Astrocyte (in vitro differentiated cells and primary cell): ENCODE data around the gene LEFTY2. TPM values are rescaled to one million over a fixed set of nuclear protein-coding genes. Genes with fewer than 3 reads are reported as not detected.

Experiments
- DNase-seq: peaks from one replicate; pipeline ENCODE4 v3.0.0-alpha.2; 2010; ENCODE audit warnings: low read depth
- FAIRE-seq: peaks from 2 replicates; lab custom pipeline; 2011; peaks lifted over from hg19 to GRCh38; lab: Jason Lieb, UNC
- H2AFZ ChIP-seq: 2 replicates; pipeline ENCODE4 v1.6.0; 2012; ENCODE audit warnings: low read depth, low read length, inconsistent platforms
- H3K27ac ChIP-seq: 2 replicates; pipeline ENCODE4 v1.5.1; 2011; ENCODE audit warnings: low read depth, low read length, inconsistent platforms
- H3K27me3 ChIP-seq: 2 replicates; pipeline ENCODE4 v1.6.0; 2011; ENCODE audit warnings: low read length, inconsistent platforms; ENCODE audit not compliant: insufficient read depth
- H3K36me3 ChIP-seq: 2 replicates; pipeline ENCODE4 v1.5.1; 2011; ENCODE audit warnings: low read length, inconsistent platforms; ENCODE audit not compliant: insufficient read depth
- H3K4me1 ChIP-seq: 2 replicates; pipeline ENCODE4 v1.5.1; 2011; ENCODE audit warnings: low read length, inconsistent platforms; ENCODE audit not compliant: insufficient read depth
- H3K4me2 ChIP-seq: 2 replicates; pipeline ENCODE4 v1.6.0; 2012; ENCODE audit warnings: low read length, inconsistent platforms
- H3K4me3 ChIP-seq: 2 replicates; pipeline ENCODE4 v1.5.1; 2011; ENCODE audit warnings: low read depth, mild to moderate bottlenecking, low read length, inconsistent platforms; ENCODE audit not compliant: insufficient read depth
- H3K79me2 ChIP-seq: 2 replicates; pipeline ENCODE4 v1.6.0; 2012; ENCODE audit warnings: mild to moderate bottlenecking, low read length, inconsistent platforms; ENCODE audit not compliant: insufficient read depth
- H3K9ac ChIP-seq: 2 replicates; pipeline ENCODE4 v1.6.0; 2012; ENCODE audit warnings: mild to moderate bottlenecking, low read length, inconsistent platforms
- H3K9me3 ChIP-seq: 2 replicates; pipeline ENCODE4 v1.5.1; 2012; ENCODE audit warnings: low read depth, mild to moderate bottlenecking, low read length, inconsistent platforms; ENCODE audit not compliant: insufficient read depth
- H4K20me1 ChIP-seq: 2 replicates; pipeline ENCODE4 v1.6.0; 2012; ENCODE audit warnings: low read length, inconsistent platforms; ENCODE audit not compliant: insufficient read depth
- H3K27ac Mint-ChIP-seq: one replicate; pipeline ENCODE4 v1.8.0; 2021; ENCODE audit warnings: mild to moderate bottlenecking, mixed read lengths; ENCODE audit not compliant: unreplicated experiment
- H3K27me3 Mint-ChIP-seq: one replicate; pipeline ENCODE4 v1.8.0; 2021; ENCODE audit warnings: low read depth, mixed read lengths; ENCODE audit not compliant: unreplicated experiment
- H3K36me3 Mint-ChIP-seq: one replicate; pipeline ENCODE4 v1.8.0; 2021; ENCODE audit warnings: low read depth, mixed read lengths; ENCODE audit not compliant: unreplicated experiment
- H3K4me1 Mint-ChIP-seq: one replicate; pipeline ENCODE4 v1.8.0; 2021; ENCODE audit warnings: low read depth, mixed read lengths; ENCODE audit not compliant: unreplicated experiment
- H3K4me3 Mint-ChIP-seq: one replicate; pipeline ENCODE4 v1.8.0; 2021; ENCODE audit warnings: mild to moderate bottlenecking, moderate library complexity, mixed read lengths; ENCODE audit not compliant: unreplicated experiment
- H3K9me3 Mint-ChIP-seq: one replicate; pipeline ENCODE4 v1.8.0; 2021; ENCODE audit warnings: mild to moderate bottlenecking, mixed read lengths; ENCODE audit not compliant: unreplicated experiment
- CTCF ChIP-seq: IDR thresholded peaks from 2 replicates; pipeline ENCODE4 v1.5.1; 2011; ENCODE audit warnings: low read depth, mild to moderate bottlenecking, inconsistent platforms, low read length, moderate library complexity; ENCODE audit not compliant: insufficient read depth
- EZH2 ChIP-seq: IDR thresholded peaks from 2 replicates; pipeline ENCODE4 v1.6.1; 2012; ENCODE audit warnings: mild to moderate bottlenecking, low read length, inconsistent platforms; ENCODE audit not compliant: insufficient read depth
- total RNA-seq: library from RNA; stranded (reverse); gene quantifications from 2 replicates; pipeline ENCODE4 v1.2.1, GENCODE V29; 2021

Gene LEFTY2
- total RNA-seq, 1 donor from 2014 or later, result 7.0 TPM

- H3K4me1 Mint-ChIP-seq, result peaks cover 7% of the 10 kb centered on the region
- Histone ChIP-seq H3K4me3 (no peak overlapping the region), H3K36me3 (no peaks in the 10 kb centered on the region), H3K9ac (no peak overlapping the region), H3K4me2 (no peak overlapping the region), H4K20me1 (no peaks in the 10 kb centered on the region), H3K27me3 (no peaks in the 10 kb centered on the region), H3K27ac (no peak overlapping the region), H3K9me3 (no peaks in the 10 kb centered on the region), H3K4me1 (peaks cover 6% of the 10 kb centered on the region), H3K79me2 (no peaks in the 10 kb centered on the region), H2AFZ (no peak overlapping the region)
- H3K9me3 Mint-ChIP-seq, result no peaks in the 10 kb centered on the region
- H3K4me3 Mint-ChIP-seq, result no peak overlapping the region
- H3K36me3 Mint-ChIP-seq, result peaks cover 1% of the 10 kb centered on the region
- H3K27ac Mint-ChIP-seq, result no peak overlapping the region
- TF ChIP-seq CTCF (no peak), EZH2 (no peak)
- DNase-seq, result no peak
- FAIRE-seq, result no peak
- H3K27me3 Mint-ChIP-seq, result peaks cover 2% of the 10 kb centered on the region
These were observed 43.2 kb downstream of the LEFTY2 start for GRCh38 chr1:225897595-225898514.

- no peaks in the 10 kb centered on the region for H3K9me3 ChIP-seq
- no peaks in the 10 kb centered on the region for H3K79me2 ChIP-seq
- FAIRE-seq (no peak), DNase-seq (no peak)
- TF ChIP-seq CTCF (no peak), EZH2 (no peak)
- peaks cover 6% of the 10 kb centered on the region for H3K4me1 ChIP-seq
- no peak overlapping the region for H3K27ac Mint-ChIP-seq
- H3K36me3 Mint-ChIP-seq, result no peaks in the 10 kb centered on the region
- H3K4me3 Mint-ChIP-seq, result no peak overlapping the region
- H3K4me3 ChIP-seq, result no peak overlapping the region
- no peak overlapping the region for H3K27ac ChIP-seq
- no peaks in the 10 kb centered on the region for H3K36me3 ChIP-seq
- H4K20me1 ChIP-seq, result no peaks in the 10 kb centered on the region
- H3K27me3 Mint-ChIP-seq, result peaks cover 2% of the 10 kb centered on the region
- H3K27me3 ChIP-seq, result no peaks in the 10 kb centered on the region
- H3K4me2 ChIP-seq, result no peak overlapping the region
- peaks cover 7% of the 10 kb centered on the region for H3K4me1 Mint-ChIP-seq
- no peak overlapping the region for H2AFZ ChIP-seq
- H3K9ac ChIP-seq, result no peak overlapping the region
- no peaks in the 10 kb centered on the region for H3K9me3 Mint-ChIP-seq
These were observed 44.0 kb downstream of the LEFTY2 start for GRCh38 chr1:225896937-225897549.
